Uterus (tissue), 2 donors: Measurements from ENCODE around the gene PNMA8A.

ENCODE experiments used
- POLR2A ChIP-seq, 2 donors: fragments of 450-650 bp; IDR thresholded peaks; one replicate each; pipeline ENCODE4 v1.6.1; 2016; ENCODE audit warnings: antibody characterized with exemption in 2 of 2, mild to moderate bottlenecking in 1 of 2, moderate library complexity in 1 of 2
- TF ChIP-seq, protein P1 (sequence below), 4 experiments: fragments of 200-600 bp in 2 of 4; fragments of 450-650 bp in 2 of 4; sonication (generic) in 2 of 4; IDR thresholded peaks; one replicate each; pipeline ENCODE4 v1.5.1; 2016 to 2019; ENCODE audit warnings: antibody characterized with exemption in 4 of 4, mild to moderate bottlenecking in 2 of 4, moderate library complexity in 1 of 4

DNA sequence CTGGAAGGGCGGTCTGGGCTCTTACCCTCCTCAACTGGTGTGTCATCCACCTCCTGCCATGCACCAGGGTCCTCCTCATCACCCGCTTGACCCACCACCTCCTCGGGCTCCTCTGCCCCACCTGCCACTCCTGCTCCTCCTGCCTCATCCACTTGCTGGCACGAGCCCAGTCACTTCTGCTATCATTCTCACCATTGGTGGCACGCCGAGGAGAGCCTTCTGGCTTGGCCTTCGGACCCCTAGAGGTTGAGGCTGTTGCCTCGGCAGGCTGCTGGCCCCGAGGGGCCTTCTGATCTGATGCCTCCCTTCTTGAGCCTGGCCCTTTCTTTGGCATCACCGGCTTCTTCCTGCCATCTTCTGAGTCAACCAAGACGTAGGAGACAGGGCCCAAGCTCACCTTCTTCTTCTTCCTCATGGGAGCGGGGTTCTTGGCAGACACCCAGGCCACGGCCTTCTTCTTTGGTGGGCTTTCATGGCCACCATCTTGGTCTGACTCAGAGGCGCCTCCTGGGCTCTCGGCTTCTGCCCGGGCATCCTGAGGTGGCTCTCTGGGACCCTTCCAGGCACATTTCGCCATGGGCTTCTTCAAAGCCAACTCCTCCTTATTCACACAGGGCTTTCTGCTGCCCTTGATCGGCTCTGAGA, 1.7 kb downstream of the PNMA8A start:
- no peak for TF ChIP-seq POLR2A (IDR thresholded peaks at IDR 0.05)
- TF ChIP-seq, protein P1, sequence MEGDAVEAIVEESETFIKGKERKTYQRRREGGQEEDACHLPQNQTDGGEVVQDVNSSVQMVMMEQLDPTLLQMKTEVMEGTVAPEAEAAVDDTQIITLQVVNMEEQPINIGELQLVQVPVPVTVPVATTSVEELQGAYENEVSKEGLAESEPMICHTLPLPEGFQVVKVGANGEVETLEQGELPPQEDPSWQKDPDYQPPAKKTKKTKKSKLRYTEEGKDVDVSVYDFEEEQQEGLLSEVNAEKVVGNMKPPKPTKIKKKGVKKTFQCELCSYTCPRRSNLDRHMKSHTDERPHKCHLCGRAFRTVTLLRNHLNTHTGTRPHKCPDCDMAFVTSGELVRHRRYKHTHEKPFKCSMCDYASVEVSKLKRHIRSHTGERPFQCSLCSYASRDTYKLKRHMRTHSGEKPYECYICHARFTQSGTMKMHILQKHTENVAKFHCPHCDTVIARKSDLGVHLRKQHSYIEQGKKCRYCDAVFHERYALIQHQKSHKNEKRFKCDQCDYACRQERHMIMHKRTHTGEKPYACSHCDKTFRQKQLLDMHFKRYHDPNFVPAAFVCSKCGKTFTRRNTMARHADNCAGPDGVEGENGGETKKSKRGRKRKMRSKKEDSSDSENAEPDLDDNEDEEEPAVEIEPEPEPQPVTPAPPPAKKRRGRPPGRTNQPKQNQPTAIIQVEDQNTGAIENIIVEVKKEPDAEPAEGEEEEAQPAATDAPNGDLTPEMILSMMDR (IDR thresholded peaks at IDR 0.05), result no peak
